NCI-H446 treated with DMSO at 0.1 percent for 48 hours (cell line): ENCODE results near the gene NUDC.
"Not testable (repeated sequence)": the region's sequence is repeated elsewhere in the genome, so short reads cannot be mapped to it uniquely, and the experiment has no call there.

Experiments used
- DNase-seq: peaks from one replicate; lab custom pipeline; 2025; lab: John Stamatoyannopoulos, UW

The NUDC gene

DNA sequence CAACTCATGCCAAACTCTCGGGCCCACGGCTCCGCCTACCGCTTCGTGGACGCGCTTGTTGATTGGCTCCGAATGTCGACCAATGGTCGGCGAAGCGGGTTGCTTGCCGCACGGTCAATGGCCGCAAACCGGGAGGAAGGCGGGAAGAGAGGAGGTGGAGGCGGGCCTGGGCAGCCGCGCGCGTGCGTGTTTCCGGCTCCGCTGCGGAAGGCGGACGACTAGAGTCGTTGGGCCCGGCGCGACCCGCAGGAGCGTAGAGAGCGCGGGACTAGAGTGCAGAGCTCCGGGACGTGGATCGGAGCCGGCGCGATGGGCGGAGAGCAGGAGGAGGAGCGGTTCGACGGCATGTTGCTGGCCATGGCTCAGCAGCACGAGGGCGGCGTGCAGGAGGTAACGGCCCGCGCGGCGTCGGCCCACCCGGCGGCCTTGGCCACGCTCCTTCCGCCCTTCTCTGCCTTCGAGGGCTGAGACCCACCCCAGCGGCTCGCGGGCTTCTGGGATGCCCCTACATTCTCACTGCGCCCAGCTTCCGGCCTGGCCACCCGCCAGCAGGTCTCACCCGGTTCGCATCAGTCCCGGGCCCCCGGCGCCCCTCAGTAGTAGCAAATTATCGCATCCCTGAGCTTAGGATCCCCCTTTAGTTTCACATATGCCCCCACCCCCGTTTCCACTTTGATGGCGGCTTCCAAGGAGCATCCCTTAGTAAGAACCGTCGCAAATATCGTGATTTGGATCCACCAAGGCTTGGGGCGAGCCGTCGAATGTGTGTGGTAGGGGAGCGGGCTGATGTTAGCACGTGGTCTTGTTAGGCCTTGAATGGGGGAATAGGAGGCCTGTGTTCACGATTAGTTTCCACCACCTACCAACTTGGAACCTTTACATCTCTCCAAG, at the start of gene NUDC:
Gene NUDC, plus strand, starts transcription at position 204 of the 891 bp plus-strand sequence. Its CDS starts 106 bp downstream, at position 310.
- peak; percentile 92 for DNase-seq

DNA sequence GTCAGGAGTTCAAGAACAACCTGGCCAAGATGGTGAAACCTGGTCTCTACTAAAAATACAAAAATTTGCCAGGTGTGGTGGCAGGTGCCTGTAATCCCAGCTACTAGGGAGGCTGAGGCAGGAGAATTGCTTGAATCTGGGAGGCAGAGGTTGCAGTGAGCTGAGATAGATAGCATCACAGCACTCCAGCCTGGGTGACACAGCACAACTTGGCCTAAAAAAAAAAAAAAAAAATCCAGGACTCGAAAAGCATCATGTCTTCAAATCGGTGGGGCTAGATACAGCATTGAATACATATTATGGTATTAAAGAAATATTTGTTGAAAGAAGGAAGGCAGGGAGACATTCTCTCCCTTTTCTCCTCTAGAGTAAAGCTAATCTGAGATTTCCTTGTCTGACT, 48.4 kb upstream of the NUDC start:
- not testable (repeated sequence) for DNase-seq

DNA sequence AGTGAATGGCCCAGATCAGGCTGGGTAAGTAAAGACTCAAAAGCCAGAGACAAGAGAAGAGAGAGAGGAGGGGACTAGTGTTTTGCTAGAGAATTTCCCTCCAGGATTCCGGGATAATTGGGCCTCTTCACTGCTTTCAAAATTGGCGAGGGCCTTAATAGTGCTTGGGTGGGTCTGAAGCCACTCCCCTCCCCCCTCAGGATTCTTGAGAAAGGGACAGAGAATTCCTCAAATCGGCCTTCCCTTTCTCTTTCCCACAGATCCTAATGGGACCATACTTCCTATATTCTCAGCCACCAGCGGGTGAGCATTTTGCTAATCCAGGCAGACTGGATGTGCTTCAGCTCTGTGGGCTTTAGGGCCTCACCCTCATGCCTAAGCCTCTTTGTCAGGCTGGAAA, 46.6 kb upstream of the NUDC start:
- DNase-seq = no peak

DNA sequence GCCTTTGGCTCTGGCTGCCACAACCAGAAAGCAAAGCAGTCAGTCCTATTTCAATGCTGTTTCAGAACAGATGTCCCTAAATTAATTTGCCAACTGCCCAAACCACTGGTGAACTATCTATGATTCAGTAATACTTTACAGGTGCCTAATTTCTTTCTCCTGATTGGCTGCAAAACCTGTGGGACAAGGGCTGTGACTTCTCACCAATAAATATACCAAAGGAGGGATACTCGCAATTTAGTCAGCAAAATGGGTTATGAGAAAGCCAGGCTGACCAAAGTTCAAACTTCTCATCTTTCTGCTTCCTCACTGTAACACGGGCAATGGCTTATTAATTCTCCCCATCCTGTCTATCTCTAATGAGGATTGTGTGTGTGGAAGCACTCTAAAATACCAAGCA, 44.2 kb upstream of the NUDC start:
- DNase-seq = no peak

DNA sequence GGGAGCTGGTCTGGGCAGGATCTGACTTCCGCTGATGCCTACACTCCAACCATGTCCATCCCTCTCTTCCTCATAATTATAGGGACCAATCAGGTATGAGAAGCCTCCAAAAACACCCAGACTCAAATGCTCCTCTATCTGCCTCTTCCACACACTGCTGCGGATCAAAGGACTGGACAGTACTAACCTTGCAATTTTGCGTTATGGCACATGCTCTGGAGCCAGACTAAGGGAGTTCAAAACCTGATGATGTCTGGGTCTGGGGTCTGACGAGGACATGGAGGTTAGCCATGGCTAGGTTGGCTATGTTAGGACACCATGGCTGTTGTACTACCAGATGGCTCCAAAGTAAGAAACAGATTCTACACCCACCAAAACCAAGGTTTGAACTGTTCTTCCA, 41.8 kb upstream of the NUDC start:
- no peak for DNase-seq

DNA sequence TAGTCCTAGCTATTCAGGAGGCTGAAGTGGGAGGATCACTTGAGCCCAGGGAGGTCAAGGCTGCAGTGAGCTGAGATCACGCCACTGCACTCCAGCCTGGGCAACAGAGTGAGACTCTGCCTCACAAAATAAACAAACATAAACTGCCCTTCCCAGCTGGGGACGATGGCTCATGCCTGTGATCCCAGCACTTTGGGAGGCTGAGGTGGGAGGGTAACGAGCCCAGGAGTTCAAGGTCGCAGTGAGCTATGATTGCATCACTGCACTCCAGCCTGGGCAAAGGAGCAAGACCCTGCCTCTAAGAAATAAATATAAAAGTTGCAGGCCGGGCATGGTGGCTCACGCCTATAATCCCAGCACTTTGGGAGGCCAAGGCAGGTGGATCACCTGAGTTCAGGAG, 39.9 kb upstream of the NUDC start:
- not testable (repeated sequence) for DNase-seq

DNA sequence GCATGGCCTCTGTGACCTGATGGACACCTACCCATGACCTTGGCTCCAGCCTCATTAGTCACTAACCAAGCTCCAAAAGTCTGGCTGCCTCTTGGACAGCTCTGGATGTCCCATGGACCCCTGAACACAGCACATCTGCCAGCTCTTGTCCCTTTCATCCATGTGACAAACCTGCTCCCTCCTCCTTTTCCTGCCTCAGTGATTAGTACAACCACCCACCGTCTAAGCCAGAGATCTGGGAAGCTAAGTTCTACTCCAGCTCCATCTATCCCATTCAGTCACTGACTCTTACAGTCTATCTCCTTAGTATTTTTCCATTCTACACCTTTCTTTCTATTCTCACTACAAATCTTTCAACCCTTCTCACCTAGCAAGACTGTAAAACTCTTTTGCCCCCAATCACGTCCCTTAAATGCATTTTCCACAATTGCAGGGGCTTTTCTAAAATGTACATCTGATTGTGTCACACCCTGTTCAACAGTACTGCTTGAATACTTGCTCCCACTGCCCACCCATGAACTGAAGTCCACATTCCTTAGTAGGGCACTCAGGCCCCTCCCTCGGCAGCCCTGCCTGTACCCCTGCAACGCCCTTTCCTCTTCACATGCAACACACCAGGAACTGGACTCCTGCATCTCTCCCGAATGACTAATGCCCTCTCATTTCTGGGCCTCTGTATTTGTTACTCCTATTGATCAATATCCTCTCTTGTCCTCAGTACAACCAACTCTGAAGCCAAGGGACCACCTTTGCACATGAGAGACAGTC, 38.7 kb upstream of the NUDC start:
- no peak for DNase-seq

DNA sequence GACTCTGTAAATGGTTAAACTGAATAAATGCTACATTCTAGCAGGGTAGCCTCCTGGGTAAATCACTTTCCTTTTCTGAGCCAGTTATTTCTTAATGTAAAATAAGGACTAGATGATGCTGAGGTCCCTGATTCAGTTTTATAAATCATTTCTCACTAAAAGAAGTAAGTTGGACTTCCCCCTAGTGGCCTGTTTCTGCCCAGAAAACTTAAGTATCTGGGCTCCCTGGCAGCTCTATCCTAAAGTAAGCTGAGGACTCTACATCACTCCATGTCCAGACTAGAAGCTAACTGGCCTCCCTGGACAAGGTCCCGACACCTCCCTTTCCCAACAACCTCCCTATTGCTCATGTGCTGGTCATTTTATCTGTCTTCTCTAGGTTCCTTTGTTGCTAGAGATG, 34.4 kb upstream of the NUDC start:
- DNase-seq = no peak

DNA sequence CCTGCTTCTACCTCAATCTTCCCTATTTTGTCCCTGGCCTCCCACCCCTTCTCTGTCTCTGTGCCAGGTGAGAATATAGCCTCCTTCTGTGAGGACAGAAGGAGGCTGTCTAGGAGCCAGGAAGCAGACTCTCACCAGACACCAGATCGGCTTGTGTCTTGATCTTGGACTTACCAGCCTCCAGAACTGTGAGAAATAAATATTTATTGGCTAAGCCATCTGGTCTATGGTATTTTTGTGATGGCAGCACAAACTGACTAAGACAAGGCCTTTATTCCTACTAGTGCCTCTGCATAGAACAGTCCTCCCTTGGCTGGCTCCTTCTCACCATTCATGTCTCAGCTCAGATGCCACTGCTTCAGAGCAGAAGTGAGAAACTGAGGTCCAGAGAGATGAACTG, 33.3 kb upstream of the NUDC start:
- DNase-seq = no peak

DNA sequence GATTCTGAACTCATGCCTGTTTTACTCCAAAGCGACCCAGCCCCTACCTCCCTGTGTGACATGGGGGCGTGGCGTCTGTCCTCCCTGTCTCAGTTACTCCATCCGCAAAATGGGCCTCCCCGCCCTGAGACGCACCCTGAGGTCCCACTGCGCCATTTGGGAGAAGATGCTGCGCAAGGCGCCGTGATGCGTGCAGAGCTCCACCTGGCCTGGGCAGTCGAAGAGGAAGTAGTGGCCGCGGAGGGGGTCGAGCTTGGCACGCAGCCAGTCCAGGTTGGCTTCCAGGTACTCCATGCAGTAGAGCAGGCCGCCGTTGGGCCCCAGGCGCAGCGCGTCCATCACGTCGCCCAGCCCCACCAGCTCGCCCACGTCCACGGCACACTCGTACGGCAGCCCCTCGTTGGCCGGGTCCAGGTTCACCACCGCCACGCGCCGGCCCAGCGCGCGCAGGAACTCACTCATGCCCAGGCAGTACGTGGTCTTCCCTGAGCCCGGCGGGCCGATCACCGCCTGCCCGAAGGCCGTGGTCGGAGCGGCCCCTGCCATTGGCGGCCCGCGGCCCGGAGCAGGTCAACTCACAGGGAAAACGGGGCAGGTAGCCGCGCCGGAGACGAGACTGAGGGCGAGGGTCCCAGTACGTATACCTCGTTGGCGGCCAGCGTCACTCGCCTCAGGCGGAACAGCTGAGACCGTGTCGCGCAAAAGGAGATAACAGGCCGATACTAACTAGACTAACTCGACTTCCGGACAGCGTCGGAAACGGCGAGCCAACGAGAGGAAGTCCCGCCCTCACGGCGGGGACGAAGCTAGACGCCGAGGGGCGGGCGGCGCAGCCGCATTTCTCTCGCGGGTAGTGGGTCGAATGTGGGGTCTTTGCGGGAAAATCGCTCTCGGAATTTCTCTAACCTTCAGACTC, 31.7 kb upstream of the NUDC start, which contains the start of gene GPN2:
Gene GPN2, minus strand, starts transcription at position 733 of the 916 bp plus-strand sequence. Its CDS starts 187 bp downstream, at position 546.
- peak; percentile 30 for DNase-seq

DNA sequence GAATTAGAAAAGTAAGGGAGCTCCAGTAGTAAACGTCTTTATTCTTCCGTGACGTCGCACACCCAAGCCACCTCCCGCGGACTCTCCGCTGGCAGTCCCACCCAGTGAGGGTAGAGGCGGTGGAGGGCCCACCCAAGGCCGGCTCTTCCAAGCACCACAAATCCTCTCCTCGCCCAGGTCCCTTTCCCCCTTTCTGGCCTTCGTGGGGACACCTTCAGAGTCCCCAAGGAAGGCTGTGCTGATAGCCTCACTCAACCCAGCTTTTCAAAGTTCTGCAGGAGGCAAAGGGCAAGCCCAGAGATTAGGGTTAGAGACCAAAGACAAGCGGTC, 31.1 kb upstream of the NUDC start:
- DNase-seq = no peak

DNA sequence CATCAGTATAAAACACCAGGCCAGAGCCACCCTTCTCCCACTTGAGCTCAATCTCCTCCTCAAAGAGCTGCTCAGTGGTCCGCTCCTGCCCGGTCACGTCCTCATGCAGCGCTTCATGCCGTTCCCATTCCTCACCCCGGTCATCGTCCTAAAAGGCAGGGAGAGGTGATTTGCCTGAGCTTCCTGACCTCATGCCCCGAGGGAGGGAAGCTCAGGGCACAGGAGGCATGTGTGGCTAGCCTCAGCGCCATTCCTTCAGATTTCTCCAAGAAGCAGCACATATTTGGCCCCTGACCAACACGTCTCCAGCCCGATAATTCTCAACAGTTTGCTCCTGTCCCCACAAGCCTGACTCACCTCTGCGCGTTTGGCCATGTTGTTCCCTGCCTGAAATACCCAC, 27.3 kb upstream of the NUDC start:
- DNase-seq = no peak

DNA sequence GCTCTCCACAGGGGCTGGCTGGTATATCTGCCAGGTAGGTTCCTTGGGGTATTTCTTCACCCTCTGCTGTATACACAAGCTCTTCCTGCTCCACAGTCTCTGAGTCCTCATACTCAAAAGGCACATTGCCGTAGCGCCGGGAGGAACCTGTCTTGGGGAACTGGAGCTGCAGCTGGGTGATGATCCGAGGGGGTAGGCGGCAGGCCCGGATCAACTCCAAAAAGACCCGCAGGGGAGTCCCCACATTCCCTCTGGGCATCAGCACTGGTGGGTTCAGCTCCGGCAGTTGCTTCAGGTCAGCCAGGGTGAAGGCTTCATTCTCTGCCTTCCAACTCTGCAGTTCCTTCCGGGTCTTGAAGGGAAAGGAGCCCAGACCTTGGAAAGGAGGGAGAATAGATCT, 24.2 kb upstream of the NUDC start:
- DNase-seq = no peak

DNA sequence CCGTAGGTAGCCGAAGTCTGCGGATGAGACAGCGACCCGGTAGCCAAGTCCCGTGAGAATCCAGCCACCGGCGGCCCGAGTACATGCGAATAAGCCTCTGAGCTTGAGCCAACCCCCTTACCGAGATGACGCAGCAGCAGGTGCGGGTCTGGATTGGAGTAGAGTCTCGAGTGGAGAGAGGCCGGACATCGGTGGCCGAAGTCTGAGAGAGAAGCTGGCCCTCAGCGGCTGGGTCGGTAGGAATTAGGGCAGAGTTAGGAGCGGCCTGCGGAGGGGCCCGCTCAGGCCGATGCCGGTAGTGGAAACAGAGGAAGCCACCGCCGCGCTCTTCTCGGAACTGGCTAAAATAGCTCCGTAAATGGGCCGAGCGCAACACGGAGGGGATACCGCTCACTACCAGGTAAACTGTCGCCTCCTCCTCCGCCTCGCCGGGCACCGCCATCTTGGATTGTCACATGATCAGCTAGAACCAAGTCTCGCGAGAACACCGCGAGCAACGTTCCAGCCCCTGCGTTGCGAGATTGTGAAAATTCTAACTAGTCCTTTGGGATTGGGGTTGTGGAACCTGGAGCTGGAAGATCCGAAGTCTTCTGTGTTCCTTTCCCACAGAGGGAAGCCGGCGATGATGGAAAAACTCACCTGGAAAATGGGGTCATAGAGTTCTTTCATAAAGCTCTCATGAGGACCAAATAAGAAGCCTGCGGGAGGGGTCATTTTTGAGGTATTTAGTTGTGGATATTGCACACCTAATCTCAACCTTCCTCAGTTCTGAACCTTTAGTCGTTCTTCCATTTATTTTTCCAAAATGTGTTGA, 21.3 kb upstream of the NUDC start, which contains the start of gene GPATCH3:
Gene GPATCH3, minus strand, starts transcription at position 467 of the 814 bp plus-strand sequence. Its CDS starts 25 bp downstream, at position 442.
- DNase-seq = peak; percentile 84

DNA sequence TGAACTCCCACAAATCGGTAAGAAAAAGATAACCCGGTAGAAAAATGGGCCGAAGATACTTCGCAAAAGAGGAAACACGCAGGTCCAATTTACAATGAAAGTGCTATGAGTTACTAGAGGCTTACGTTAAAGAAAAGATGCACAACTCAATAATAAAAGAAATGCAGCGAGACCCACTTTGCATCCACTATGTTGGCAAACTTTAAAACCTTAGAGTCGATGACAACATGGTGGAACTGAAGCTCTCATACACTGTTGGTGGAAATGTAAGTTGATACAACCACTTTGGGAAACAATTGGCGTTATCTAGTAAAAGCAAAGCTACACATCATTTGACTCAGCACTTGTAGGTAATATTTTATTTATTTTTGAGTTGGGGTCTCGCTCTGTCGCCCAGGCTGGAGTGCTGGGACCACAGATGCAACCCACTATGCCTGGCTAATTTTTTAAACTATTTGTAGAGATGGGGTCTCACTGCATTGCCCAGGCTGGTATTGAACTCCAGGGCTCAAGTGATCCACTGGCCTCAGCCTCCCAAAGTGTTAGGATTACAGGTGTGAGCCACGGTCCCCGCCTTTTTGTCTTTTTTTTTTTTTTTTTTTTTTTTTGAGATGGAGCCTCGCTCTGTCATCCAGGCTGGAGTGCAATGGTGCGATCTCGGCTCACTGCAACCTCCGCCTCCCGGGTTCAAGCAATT, 20.6 kb upstream of the NUDC start:
- DNase-seq = no peak

DNA sequence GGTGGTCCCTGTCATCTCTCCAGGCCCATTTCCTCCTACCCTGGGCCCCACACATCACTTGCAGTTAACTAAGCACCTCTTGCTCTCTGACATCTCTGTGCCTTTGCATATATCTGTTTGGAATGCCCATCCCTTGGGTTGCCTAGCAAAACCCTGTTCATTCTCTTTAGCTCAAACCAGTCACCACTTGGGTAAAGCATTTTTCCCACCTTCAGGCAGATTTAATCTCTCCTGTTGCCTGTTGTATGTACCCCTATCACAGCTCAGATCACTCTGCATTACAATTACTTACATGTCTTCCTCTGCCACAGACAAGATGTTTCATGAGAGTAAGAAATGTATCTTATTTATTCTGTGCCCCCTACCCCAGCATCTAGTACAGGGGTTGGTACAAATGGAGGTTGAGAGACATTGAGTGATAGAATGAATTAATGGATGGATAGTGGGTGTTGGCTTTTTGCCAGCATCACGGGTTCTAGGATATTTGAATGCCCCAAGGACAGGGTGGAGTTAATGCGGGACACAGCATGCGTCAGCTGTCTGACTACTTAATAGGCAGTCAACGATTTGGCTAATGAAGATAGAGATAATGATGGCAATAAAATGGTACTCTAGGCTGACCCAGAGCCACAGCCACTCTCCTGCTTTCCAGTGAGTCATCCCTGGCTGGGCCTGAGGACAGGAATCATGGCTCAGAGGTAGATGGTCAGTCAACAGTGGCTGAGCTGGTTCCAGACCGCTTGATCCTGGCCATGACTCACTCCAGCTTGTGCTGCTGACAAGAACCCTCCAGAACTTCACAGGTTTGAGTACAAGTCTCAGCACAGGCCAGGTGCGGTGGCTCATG, 14.2 kb upstream of the NUDC start:
- no peak for DNase-seq

DNA sequence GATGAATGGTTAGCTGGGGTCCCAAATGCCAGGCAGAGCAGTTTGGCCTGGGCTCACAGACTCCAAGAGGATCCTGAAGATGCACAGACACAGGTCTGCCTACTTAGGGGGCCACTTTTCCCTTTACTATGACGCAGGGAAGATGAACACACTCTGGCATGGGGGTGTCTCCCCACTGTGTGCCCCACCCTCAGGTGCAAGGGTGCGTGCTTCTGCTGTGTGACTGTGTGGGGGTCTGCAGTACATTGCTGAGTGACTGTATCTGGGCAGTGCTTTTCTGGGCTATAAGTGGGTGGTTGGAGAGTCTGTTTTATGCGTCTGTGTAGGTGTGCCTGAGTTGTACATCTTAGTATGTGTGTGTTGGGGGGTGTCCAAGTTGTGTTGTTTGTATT, 11.6 kb upstream of the NUDC start:
- no peak for DNase-seq

DNA sequence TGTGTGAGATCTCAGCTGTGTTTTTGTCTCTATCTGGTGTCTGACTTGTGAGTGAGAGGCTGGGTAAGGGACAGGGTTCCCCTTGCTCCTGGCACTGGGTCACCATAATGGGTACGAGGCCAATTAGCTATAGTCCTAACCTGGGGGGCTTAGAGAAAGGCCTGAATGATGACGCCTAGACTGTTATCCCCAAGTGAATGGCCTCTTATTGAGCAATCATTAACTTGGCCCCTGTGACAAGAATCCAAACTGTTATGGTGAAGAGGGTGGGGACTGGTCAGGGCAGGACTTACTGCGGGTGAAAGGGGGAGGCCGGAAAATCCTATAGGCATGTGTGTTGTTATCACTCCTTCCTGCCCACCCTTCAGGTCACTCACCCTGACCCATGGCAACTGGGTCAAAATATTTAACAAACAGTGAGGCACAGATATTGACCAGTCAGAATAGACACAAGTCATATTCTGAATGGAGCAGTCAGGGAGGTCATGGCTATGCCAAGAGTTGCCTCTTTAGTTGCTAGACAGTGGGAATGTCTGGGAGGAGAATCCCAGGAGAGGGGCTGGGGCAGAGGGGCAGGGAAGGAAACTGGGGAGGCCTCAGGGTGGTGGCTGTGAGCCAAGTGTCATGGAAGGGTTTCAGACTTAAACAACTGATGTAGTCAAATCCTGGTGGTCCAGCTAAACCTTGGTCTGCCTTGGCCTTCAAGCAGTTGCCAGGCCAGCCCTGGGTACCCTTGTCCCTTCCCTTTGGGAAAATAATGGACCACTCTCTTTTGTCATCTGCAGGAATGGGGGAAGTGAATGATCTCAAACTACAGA, 11.0 kb upstream of the NUDC start:
- no peak for DNase-seq
